NCI-H345 treated with DMSO at 0.1 percent for 48 hours (cell line): ENCODE data around the gene TRIOBP.

Source experiments
- DNase-seq: peaks from one replicate; lab custom pipeline; 2025; ENCODE audit not compliant: unreplicated experiment; lab: John Stamatoyannopoulos, UW

TRIOBP gene

GRCh38 chr22:37664249-37665101 is 32.4 kb upstream of the TRIOBP start:
- DNase-seq: no peak

- no peak for DNase-seq
Observed at GRCh38 chr22:37665487-37665886, 31.4 kb upstream of the TRIOBP start.

DNA sequence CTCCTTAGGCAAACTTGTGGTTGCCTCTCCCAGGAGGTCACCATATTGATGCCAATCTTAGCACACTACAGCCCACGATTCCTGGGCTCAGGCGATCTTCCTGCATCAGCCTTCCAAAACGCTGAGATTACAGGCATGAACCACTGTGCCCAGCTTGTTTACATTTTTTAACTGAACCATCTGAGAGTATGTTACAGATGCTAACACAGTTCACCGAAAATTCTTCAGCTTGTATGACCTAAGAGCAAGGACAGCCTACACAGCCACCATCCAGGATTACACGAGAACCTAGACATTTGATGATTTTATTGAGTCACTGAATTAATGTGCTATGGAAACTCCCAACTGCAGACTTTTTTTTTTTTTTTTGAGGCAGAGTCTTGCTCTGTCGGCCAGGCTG is 27.3 kb upstream of the TRIOBP start:
- no peak for DNase-seq

DNA sequence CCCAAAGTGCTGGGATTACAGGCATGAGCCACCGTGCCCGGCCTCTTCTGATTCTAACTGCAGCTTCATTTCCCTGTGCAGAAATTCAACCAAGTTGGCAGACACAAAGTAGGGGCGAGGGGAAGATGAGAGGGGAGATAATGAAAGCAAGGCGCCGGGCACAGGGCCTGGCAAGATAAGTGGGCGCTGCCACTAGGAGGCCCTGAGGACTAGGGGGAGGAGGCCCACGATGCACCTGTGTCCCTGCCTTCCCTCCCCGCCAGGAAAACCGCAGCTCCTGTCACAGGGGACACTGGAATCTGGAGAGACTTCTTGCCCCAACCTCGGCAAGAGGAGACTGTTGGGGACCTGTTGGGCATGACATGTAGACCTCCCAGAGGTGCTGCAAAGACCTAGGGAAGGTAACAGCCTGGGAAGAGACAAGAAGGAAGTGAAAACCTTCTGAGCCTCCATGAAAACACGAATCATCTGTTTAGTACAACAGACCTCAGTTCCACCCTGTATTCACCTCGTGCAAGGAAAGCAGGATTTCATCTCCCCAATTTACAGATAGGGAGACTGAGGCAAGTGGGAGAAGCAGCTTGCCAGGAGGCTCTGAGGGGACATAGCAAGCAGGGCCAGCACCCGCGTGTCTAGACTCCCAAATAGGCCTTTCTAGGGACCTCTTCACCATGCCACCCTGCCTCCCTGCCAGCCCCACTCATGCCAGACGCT is 24.5 kb upstream of the TRIOBP start:
- no peak for DNase-seq

GRCh38 chr22:37672920-37673455 is 23.9 kb upstream of the TRIOBP start:
- DNase-seq: no peak

- DNase-seq: no peak
Observed at GRCh38 chr22:37674248-37674647, 22.6 kb upstream of the TRIOBP start.

- DNase-seq: peak; percentile 40
Observed at GRCh38 chr22:37674951-37675929, 21.6 kb upstream of the TRIOBP start, which contains the start of gene LGALS1. LGALS1 (plus strand) TSS chr22:37675636; CDS start chr22:37675703, 67 bp downstream.

- DNase-seq: no peak
Observed at GRCh38 chr22:37675930-37676735, 20.7 kb upstream of the TRIOBP start.

DNA sequence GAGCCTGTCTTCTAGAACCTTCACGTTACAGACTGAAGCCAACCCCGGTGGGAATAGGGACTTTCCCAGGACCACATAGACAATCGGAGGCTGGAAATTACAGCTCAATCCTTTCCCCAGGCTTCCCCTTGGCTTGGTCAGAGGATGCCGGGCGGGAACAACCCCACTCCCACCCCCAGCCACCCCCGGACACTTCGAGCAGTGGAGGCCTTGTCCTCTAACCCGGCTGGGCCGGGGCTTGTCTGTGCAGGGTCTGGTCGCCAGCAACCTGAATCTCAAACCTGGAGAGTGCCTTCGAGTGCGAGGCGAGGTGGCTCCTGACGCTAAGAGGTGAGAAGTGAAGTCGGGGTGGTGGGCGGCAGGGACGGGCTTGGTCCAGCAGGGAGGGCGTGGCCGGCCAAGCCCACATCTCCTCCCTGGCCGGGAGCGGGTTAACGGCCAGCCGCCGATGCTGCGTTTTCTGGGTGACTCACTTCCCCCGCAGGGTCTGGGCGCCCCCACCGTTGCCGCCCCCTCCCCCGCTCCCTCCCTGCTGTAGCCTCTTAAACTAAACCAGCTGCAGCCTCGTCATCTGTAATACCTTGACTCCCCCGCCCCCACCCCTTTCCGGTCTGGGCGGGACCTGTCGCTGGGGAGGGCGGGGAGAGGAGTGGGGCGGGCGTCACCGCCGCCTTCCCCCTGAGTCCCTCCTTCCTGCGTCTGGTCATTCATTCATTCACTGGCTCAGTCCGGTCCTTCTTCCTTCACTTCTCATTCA is 19.9 kb upstream of the TRIOBP start:
- DNase-seq: peak; percentile 24

- no peak for DNase-seq
Observed at GRCh38 chr22:37677493-37677974, 19.3 kb upstream of the TRIOBP start.

DNA sequence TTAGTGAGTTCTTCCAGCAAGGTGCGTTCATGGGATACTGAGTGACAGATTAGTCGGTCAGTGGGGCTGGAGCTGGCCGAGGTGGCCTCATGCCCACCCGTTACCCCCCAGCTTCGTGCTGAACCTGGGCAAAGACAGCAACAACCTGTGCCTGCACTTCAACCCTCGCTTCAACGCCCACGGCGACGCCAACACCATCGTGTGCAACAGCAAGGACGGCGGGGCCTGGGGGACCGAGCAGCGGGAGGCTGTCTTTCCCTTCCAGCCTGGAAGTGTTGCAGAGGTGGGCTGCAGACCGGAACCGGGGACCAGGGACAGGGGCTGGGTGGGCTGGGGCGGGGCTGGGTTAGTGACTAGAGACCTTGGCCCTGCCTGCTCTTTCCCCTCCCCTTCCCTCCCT is 18.5 kb upstream of the TRIOBP start:
- no peak for DNase-seq

GRCh38 chr22:37679670-37680069 is 17.2 kb upstream of the TRIOBP start:
- DNase-seq: no peak

DNA sequence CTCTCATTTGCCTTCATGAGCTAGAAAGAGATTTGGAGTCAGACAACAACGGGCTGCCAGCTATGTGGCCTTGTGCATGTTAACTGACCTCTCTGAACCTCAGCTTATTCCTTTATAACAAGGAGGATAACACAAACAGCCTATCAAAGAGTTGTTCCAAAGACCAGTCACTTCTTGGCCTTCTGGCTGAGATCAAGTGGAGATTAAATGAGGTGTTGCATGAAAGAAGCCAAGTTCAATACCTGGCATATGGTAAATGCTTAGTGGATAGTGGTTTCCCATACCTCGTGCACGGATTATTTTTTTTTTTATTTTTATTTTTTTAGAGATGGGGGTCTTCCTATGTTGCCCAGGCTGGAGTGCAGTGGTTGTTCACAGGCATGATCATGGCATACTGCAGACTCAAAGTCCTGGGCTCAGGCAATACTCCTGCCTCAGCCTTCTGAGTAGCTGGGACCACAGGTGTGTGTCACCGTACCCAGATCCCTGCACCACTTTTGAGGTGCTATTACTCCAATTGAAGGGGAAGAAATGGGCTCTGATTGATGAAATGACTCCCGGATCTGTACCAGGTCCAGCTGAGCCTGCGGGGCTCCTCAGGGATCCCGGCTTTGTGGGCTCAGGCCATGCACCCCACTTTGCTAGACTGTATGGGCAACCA is 16.5 kb upstream of the TRIOBP start:
- DNase-seq: no peak

- no peak for DNase-seq
Observed at GRCh38 chr22:37681001-37681424, 15.8 kb upstream of the TRIOBP start.

- DNase-seq: peak; percentile 7
Observed at GRCh38 chr22:37681556-37682049, 15.2 kb upstream of the TRIOBP start.

GRCh38 chr22:37684803-37685615 is 11.8 kb upstream of the TRIOBP start:
- no peak for DNase-seq
